ENCODE data around the gene EIF1AY. TPM values are rescaled to one million over a fixed set of nuclear protein-coding genes. Genes with fewer than 3 reads are reported as not detected.

The EIF1AY gene
- total and polyA plus RNA-seq, 2 of the 4 experiments (the other 2 are of a cell fraction): not detected

- TF ChIP-seq FOS (IDR thresholded peaks at IDR 0.05; ENCODE audit: low read depth, low read length) (no peak), CTCF (conservative IDR thresholded peaks at IDR 0.05; ENCODE audit: low read depth, low read length) (no peak), POLR2A (IDR thresholded peaks at IDR 0.05; ENCODE audit: low read depth, low read length) (no peak), MAZ (IDR thresholded peaks at IDR 0.05; ENCODE audit: borderline replicate concordance, low read depth, low read length) (no peak), BHLHE40 (IDR thresholded peaks at IDR 0.05; ENCODE audit: low read depth, low read length) (no peak), RFX5 (IDR thresholded peaks at IDR 0.05; ENCODE audit: low read depth, low read length) (no peak), RAD21 (IDR thresholded peaks at IDR 0.05; ENCODE audit: low read length) (no peak), SMC3 (IDR thresholded peaks at IDR 0.05; ENCODE audit: low read depth, low read length) (no peak), CHD1 (IDR thresholded peaks at IDR 0.05; ENCODE audit: low read depth, low read length) (no peak), USF2 (IDR thresholded peaks at IDR 0.05; ENCODE audit: low read depth, low read length) (no peak), CEBPB (IDR thresholded peaks at IDR 0.05; ENCODE audit: low read depth, low read length) (no peak), MXI1 (IDR thresholded peaks at IDR 0.05; ENCODE audit: borderline replicate concordance, low read depth, low read length) (no peak), MAFK (IDR thresholded peaks at IDR 0.05; ENCODE audit: low read depth, low read length) (no peak), RCOR1 (IDR thresholded peaks at IDR 0.05; ENCODE audit: insufficient replicate concordance, low read length) (no peak), ELK1 (IDR thresholded peaks at IDR 0.05; ENCODE audit: borderline replicate concordance, low read depth, low read length) (no peak), NFE2L2 (IDR thresholded peaks at IDR 0.05; ENCODE audit: low read depth, low read length) (no peak)
- DNase-seq (no peak), ATAC-seq (ENCODE audit: low read depth) (no peak)
- Histone ChIP-seq H2AK9ac (replicated peaks; ENCODE audit: low read depth, low read length, poor library complexity) (no peak overlapping the region), H2BK20ac (ENCODE audit: low read depth, low read length) (no peak overlapping the region), H2AK5ac (ENCODE audit: low read depth, low read length) (no peak overlapping the region), H3K9me1 (ENCODE audit: insufficient read depth, low read length) (no peaks in the 10 kb centered on the region), H3K36me3 (ENCODE audit: control insufficient read depth, insufficient read depth, low read length) (no peaks in the 10 kb centered on the region), H2BK120ac (ENCODE audit: low read depth, low read length) (no peak overlapping the region), H3K9ac (ENCODE audit: low read depth, low read length) (no peak overlapping the region), H3K18ac (ENCODE audit: low read depth, low read length) (no peak overlapping the region), H4K5ac (ENCODE audit: low read depth, low read length) (no peak overlapping the region), H3K14ac (replicated peaks; ENCODE audit: low read depth, low read length) (no peak overlapping the region), H3K9me3 (ENCODE audit: control insufficient read depth, insufficient read depth, low read length) (no peaks in the 10 kb centered on the region), H3K27ac (ENCODE audit: insufficient read depth, low read length) (no peak overlapping the region), H3K4me3 (ENCODE audit: insufficient read depth, low read depth, low read length) (no peak overlapping the region), H2AFZ (replicated peaks; ENCODE audit: low read length, poor library complexity) (no peak overlapping the region), H2BK5ac (ENCODE audit: low read depth, low read length, poor library complexity, severe bottlenecking) (no peak overlapping the region), H2BK15ac (ENCODE audit: low read depth, low read length) (no peak overlapping the region), H3K4me1 (ENCODE audit: control insufficient read depth, insufficient read depth, low read length) (no peaks in the 10 kb centered on the region), H3K23ac (ENCODE audit: low read depth, low read length) (no peak overlapping the region), H4K20me1 (ENCODE audit: insufficient read depth, low read length) (no peaks in the 10 kb centered on the region), H3K79me1 (ENCODE audit: low read depth in 1 of 2, low read length in 2 of 2) (no peaks in the 10 kb centered on the region), H4K91ac (ENCODE audit: insufficient read depth, low read depth, low read length) (no peak overlapping the region), H3K27me3 (ENCODE audit: control insufficient read depth, insufficient read depth, low read length) (no peaks in the 10 kb centered on the region), H3K4me2 (ENCODE audit: low read depth, low read length) (no peak overlapping the region), H3K56ac (ENCODE audit: extremely low read depth, insufficient read depth, low read length) (no peak overlapping the region), H3K4ac (ENCODE audit: low read depth, low read length) (no peak overlapping the region), H4K8ac (ENCODE audit: low read depth in 2 of 2, low read length in 2 of 2) (no peak overlapping the region)
- BruUV-seq (replicated peaks): no TSS peak
- intact Hi-C loops (cut with micrococcal nuclease): no loop called here
- POLR2A ChIA-PET (ENCODE audit: unreplicated experiment): no interaction called here
- CTCF ChIA-PET: no interaction called here
- no CpG with 5 or more reads among the region's 3 CpGs for WGBS, 2 experiments (ENCODE audit: extremely low coverage in 2 of 2, insufficient read length in 1 of 2)
- dilution Hi-C loops (cut with HindIII; ENCODE audit: low sequenced_read_pairs, unreplicated experiment): no loop called here
- in situ Hi-C loops (cut with MboI; ENCODE audit: low sequenced_read_pairs): no loop called here
Observed at GRCh38 chrY:20578206-20578605, 2.6 kb downstream of the EIF1AY start.

Measured in IMR-90 (cell line).